Effector CD8-positive, alpha-beta T cell (primary cell): ENCODE measurements around the gene SYPL1.

ENCODE experiments used
- DNase-seq: peaks from one replicate; lab custom pipeline; 2025; lab: John Stamatoyannopoulos, UW

The SYPL1 gene

GRCh38 chr7:106092204-106092603, 19.9 kb downstream of the SYPL1 start:
- DNase-seq: no peak

GRCh38 chr7:106089647-106090046, 22.5 kb downstream of the SYPL1 start:
- DNase-seq: no peak

GRCh38 chr7:106088014-106088413, 24.1 kb downstream of the SYPL1 start:
- DNase-seq: no peak

DNA sequence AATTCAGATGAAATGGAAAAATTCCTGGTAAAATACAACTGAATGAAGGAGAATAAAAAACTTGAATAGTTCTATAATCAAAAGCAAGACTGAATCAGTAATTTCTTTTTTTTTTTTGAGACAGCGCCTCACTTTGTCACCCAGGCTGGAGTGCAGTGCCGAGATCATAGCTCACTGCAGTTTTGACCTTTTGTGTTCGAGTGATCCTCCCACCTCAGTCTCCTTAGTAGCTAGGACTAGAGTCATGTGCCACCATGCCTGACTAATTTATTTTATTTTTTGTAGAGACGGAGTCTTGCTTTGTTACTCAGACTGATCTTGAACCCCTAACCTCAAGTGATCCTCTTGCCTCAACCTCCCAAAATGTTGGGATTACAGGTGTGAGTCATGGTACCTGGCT, 26.1 kb downstream of the SYPL1 start:
- DNase-seq: no peak

DNA sequence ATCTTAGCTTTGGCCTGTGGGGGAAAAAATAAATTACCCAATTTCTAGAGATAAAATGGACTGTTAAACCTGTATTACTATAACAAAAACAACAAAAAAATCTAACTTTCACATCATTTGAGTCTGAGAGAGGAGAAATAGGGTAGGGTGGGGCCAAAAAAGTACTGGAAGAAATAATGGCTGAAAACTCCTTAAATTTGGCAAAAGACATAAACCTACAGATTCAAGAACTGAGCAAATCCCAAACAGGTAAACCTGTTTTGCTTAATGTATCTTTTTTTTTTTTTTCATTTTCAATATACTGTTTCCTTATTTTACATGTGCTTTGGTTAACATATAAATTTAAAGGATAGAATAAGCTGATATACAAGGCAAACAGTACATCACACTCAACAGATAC, 27.1 kb downstream of the SYPL1 start:
- DNase-seq: no peak

GRCh38 chr7:106083717-106084116, 28.4 kb downstream of the SYPL1 start:
- DNase-seq: no peak

- DNase-seq: no peak
These were observed 29.8 kb downstream of the SYPL1 start for GRCh38 chr7:106082087-106082854.

DNA sequence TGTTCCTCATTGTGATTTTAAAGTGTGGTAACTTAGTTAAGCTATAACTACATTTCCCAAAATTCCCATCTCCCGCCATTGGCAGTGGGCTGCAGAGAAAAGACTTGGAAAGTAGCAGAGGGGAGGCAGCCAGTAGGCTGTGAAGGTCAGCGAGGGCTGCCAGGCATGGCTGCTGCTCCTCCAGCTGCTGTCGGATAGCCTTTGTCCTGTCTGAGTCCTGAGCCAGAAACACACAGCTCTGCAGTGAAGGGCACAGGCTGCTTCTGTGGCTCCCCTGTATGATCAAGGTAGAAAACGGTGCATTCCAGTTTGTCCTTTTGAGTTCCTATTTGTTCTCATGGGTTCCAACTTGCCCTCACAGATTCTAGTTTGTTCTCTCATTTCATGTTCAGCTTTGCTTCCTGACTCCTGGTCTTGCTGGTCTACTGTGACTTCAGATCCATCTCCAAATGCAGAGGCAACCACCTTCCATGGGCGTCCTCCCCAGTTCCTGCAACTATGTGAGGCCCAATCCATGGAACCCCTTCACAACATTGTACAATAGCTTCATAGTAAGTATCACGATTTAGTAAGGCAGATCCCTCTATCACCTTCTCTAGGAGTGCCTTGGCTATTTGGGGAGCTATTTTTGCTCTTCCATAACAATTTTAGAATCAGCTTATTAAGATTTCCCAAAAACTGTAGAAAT, 31.7 kb downstream of the SYPL1 start:
- DNase-seq: no peak

GRCh38 chr7:106076537-106076936, 35.6 kb downstream of the SYPL1 start:
- no peak for DNase-seq

DNA sequence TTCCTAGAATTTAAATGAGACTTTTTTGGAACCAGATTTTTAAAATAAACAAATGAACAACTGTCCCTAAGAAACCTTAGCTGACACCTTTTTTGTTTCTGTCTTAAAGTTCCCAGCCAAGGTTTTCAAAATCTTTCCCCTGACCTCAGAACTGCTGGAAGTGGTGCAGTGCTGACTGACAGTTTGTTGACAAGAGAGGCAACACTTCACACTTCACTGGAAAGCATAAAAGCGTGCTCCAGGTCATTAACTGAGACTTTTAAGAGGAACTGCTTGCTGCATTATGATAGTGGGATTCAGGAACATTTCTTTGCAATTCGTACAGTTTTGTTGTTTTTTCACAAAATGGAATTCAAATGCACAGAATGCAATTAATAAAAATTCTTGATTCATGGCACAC, 36.2 kb downstream of the SYPL1 start:
- DNase-seq: no peak

DNA sequence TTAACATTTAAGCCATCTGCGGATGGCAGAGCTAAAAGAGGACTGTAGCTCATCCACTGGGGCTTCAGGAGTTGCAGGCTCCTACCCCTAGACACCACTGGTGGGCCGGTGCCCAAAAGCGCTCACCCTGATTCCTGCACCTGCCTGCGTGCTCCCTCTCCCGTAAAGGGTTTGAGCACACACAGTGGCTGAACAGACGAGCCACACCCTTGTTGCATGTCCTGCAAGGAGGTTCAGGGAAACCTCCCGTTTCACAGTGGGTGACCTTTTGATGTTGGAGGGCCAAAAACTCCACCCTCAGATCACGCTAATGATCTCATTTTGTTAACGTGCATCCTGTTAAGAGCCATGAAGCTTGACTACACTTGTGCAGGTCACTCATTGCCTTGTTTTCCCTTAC, 37.9 kb downstream of the SYPL1 start:
- DNase-seq: no peak

GRCh38 chr7:106073701-106074100, 38.4 kb downstream of the SYPL1 start:
- no peak for DNase-seq

GRCh38 chr7:106072715-106073091, 39.4 kb downstream of the SYPL1 start:
- no peak for DNase-seq

GRCh38 chr7:106071999-106072714, 40.0 kb downstream of the SYPL1 start:
- DNase-seq: no peak

DNA sequence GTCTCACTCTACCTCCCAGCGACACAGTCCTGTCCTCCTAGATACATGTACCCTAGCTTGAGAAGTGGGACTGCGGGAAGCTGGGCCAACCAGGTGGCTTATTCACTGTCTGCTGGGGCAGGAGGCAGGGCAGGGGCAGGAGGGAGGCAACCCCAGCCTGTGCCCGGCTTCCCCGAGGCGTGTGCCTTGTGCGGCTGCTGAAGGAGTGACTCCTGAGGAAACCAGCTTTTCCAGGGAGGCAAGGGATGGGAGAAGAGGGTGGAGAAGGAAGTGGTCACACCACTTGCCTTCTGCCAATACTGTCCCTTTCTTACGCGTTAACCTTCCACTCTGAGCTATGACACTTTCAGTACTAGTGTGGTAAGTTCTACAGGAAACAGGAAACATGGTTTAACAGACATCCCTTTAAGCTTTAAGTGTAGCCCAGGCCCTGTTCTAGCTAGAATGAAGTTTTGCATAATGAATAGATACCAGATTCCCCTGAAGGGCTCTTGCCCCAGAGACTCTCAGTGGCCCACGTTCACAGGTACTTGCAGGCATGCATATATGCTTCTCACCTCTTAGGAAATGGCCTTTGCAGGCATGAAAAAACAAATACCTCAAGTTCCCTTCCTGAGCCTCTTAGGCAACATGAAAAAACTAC, 40.6 kb downstream of the SYPL1 start:
- DNase-seq: no peak

DNA sequence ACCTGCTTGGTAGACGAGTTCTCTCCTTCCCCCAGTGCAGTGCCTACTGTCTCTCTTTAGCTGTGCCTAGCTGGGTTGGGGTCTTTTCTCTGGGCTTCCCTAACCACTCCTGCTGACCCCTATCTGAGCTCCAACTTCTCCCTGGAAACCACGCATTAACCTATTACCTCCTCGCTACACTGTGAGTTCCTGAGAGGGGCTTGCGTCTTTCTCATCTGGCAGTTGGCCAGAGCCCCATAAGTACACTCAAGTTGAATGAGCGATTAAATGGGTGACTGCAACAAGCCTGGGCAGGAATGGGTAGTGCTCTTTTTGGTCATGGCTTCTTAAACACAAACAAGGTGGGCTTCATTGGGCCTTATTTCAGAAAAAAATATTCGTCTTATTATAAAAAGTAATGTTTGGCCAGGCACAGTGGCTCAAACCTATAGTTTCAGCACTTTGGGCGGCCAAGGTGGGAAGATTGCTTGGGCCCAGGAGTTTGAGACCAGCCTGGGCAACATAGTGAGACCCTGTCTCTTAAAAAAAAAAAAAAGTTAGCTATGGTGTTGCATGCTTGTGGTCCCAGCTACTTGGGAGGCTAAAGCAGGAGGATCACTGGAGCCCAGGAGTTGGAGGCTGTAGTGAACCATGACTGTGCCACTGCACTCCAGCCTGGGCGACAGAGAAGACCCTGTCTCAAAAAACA, 41.4 kb downstream of the SYPL1 start:
- DNase-seq: no peak

GRCh38 chr7:106070201-106070551, 41.9 kb downstream of the SYPL1 start:
- DNase-seq: no peak

DNA sequence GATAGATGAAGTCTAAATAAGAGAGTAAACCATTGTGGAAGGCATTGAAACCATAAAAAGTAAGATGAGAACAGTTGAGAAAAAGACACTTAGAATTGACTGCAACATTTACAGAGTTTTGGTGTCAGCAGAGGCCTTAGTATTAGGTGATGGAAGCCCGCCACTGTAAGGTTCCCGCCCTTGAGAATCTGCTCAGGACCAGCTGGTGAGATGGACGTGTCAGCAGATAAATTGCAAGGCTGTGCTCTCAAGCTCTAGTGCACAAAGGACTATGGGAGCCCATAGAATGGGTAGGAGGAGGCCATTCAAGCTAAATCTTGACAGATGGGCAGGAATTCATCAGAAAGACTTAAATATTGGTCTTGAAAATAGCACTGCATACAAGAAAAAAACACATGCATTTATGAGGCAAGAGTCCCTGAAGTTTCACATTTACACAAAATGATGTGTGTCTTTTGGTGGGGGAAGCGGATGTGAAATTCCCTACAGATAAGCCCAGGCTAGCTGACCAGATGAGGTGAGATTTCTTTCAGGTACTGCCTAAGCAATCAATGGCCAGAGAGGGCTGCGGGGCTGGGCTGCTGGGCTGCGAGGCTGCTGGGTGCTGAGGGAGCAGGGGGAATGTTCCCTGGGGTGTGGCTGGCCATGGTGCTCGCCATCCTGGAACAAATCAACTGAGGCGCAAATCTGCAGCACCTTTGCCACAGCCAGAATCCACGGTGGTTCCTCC, 42.5 kb downstream of the SYPL1 start:
- DNase-seq: no peak

GRCh38 chr7:106068986-106069385, 43.1 kb downstream of the SYPL1 start:
- DNase-seq: no peak

DNA sequence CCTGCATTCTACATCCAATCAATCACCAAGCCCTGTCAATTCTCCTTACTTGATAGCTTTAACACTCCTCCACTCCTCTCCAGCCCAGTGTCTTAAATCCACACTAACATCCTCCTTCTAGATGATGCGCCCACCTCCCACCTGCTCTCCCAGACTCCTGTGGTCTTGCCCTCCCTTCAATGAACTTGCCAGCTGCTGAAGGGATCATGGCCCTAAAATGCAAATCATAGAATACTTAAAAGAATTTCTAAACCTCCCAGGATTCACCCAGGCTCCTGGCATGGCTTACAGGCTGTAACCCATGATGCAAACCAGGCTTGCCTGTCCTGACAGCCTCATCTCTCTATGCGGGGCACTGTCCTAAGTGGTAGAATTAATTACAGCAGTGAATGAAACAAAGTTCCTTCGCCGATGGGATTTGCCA, 43.6 kb downstream of the SYPL1 start:
- DNase-seq: no peak

DNA sequence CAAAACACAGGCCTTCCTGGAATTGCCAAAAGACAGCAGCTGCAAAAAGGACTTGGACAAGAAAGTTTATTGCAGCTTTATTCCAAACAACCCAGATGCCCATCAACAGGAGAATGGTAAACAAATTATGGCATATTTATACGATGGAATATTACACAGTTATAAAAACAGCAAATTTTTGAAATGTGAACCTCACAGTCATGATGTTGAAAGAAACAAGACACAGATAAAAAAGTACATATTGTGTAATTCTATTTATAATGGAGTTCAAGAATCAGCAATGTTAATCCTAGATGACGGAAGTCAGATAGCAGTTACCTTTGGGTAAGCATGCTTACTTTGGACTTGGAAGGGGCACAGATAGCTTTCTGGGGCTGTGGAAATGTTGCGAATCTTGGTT, 44.4 kb downstream of the SYPL1 start:
- DNase-seq: no peak
